Measurements from ENCODE around the gene CUX1.
"Not testable (repeated sequence)": the region's sequence is repeated elsewhere in the genome, so short reads cannot be mapped to it uniquely, and the experiment has no call there.

DNA sequence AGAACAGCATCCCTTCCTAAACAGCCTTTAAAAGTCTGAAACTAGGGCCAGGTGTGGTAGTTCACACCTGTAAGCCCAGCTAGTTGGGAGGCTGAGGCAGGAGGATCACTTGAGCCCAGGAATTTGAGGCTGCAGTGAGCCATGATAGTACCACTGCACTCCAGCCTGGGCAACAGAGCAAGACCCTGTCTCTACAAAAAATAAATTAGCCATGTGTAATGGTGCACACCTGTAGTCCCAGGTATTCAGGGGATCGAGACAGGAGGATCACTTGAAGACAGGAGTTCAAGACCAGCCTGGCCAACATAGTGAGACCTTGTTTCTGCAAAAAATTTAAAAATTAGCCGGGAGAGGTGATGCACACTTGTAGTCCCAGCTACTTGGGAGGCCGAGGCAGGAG is 325.0 kb downstream of the CUX1 start:
- TF ChIP-seq, protein P1, sequence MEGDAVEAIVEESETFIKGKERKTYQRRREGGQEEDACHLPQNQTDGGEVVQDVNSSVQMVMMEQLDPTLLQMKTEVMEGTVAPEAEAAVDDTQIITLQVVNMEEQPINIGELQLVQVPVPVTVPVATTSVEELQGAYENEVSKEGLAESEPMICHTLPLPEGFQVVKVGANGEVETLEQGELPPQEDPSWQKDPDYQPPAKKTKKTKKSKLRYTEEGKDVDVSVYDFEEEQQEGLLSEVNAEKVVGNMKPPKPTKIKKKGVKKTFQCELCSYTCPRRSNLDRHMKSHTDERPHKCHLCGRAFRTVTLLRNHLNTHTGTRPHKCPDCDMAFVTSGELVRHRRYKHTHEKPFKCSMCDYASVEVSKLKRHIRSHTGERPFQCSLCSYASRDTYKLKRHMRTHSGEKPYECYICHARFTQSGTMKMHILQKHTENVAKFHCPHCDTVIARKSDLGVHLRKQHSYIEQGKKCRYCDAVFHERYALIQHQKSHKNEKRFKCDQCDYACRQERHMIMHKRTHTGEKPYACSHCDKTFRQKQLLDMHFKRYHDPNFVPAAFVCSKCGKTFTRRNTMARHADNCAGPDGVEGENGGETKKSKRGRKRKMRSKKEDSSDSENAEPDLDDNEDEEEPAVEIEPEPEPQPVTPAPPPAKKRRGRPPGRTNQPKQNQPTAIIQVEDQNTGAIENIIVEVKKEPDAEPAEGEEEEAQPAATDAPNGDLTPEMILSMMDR (IDR thresholded peaks at IDR 0.05; ENCODE audit: insufficient read depth, low read depth, low read length) = not testable (repeated sequence)
- not testable (repeated sequence) for TF ChIP-seq EZH2 (IDR thresholded peaks at IDR 0.05; ENCODE audit: insufficient read depth, low read length)

Data from astrocyte (in vitro differentiated cells and primary cell).